HUDEP-2 (cell line): Measurements from ENCODE around the gene APOLD1.
"Not testable (repeated sequence)": the region's sequence is repeated elsewhere in the genome, so short reads cannot be mapped to it uniquely, and the experiment has no call there.

Source experiments
- DNase-seq, 76 experiments: peaks; one replicate each; lab custom pipeline; 2025; ENCODE audit not compliant: unreplicated experiment in 76 of 76; lab: John Stamatoyannopoulos, UW

Gene APOLD1, protein sequence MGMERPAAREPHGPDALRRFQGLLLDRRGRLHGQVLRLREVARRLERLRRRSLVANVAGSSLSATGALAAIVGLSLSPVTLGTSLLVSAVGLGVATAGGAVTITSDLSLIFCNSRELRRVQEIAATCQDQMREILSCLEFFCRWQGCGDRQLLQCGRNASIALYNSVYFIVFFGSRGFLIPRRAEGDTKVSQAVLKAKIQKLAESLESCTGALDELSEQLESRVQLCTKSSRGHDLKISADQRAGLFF

DNA sequence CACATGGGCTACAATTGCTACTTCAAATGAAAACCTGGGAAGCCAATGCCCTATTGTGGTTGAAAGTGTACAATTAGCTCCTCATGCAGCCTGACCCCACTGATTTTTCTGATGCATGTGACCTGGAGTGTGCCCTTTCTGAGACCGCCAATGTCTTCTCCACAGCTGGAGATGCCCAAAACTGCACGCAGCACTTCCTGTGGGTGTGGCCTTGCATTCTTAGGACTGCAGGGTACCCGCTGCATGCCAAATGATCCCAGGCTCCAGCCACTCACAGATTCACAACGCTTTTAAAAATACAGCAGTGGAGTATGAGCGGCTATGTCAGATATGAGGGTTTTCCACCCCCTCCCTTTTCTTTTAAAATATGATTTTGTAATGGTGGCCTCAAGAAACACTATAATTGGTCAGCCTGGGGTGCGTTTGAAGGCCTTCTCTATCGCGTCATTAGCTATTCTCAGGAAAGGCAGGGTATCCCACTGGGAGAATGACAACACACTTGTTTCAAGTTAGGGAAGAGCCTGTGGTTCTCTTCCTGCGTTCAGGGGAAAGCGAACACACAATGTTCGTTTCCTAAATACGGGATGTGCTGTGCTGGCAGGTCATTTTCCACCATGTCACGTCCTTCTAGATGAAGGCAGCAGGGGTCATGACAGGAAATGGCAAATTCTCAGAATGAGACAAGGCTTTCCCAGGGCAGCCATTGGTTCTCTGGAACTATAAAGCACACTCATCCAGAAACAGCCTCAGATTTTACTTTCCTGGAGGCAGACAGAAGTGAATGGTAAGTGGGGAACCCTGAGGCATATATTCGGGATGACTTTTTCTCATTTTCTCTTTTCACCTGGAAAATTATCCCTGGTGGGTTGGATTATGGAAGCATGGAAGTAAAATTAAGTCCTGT is at the start of gene APOLD1:
Gene APOLD1 (plus strand): TSS at position 749 of the 904 bp plus-strand sequence. CDS start 33 bp downstream, at position 782.
- no peak for DNase-seq

DNA sequence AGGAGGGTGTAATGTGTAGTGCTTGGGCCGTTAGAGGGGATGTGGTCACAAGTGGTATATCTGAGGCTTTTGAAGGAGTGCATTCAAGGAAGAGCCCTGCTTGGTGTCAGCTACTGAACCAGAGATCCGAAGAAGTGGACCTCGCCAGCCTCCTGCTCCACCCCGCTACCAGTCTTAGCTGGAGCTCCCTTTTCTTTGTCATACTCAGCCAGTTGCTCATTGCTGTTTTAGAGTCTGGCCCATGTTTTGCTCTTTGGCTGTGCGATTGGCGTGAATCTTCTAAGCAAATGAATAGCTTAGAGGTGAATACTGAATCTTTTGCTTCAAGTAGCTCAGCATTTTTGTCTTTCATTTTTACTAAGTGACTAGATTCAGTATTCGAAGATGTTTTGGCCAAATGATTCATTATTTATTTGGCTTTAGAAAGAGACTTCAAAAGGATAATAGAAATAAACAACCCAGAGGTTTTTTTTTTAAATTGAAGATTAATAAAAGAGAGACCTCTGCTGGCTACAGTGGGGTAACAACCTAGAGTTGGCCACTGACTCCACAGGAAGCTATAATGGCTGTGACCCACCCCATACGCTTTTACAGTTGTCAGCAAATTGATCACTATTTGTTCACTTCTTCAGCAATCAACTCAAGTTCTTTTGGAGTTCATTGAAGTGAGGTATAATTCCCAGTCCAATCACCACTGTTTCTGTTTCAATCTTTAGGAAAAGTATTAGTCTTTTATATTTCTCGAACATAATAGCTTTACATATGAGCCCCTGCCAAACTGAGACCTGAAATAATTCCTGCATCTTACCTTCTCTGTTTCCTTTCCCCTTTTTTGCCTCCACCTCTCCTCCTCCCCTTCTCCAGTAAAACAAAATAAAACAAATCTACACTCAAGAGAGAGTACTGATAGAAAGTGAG is 48.4 kb upstream of the APOLD1 start:
- DNase-seq, result peak in 17 of 76 experiments; percentile 9 to 51 (median 24)

DNA sequence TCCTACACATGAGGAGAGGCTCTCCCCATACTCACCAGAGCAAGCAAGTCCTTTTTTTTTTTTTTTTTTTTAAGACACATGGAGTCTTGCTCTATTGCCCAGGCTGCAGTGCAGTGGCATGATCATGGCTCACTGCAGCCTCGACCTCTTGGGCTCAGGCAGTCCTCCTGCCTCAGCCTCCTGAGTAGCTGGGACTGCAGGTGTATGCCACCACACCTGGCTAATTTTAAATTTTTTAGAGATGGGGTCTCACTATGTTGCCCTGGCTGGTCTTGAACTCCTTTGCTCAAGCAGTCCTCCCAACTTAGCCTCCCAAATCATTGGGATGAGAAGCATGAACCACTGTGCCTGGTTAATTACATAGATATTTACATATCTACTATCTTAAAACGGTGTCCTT is 47.3 kb upstream of the APOLD1 start:
- DNase-seq, result not testable (repeated sequence)

DNA sequence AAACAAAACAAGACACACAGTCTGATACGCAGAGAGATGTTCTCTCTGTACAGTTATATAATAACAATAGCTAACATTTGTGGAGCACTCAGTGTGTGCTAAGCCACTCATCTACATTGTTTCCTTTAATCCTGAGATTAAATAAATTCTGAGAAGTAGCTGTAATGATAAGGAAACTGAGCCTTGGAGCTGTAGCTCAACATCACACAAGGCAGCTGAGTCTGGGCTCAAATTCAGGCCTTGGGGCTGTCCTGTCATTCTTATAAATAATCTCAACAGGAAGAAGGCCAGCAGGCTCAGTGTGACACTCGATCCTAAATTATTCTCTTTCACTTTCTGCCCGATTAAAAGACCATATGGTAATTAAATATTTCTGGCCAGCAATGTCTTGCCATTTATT is 43.8 kb upstream of the APOLD1 start:
- DNase-seq, result peak in 5 of 76 experiments; percentile 15 to 44 (median 31)

DNA sequence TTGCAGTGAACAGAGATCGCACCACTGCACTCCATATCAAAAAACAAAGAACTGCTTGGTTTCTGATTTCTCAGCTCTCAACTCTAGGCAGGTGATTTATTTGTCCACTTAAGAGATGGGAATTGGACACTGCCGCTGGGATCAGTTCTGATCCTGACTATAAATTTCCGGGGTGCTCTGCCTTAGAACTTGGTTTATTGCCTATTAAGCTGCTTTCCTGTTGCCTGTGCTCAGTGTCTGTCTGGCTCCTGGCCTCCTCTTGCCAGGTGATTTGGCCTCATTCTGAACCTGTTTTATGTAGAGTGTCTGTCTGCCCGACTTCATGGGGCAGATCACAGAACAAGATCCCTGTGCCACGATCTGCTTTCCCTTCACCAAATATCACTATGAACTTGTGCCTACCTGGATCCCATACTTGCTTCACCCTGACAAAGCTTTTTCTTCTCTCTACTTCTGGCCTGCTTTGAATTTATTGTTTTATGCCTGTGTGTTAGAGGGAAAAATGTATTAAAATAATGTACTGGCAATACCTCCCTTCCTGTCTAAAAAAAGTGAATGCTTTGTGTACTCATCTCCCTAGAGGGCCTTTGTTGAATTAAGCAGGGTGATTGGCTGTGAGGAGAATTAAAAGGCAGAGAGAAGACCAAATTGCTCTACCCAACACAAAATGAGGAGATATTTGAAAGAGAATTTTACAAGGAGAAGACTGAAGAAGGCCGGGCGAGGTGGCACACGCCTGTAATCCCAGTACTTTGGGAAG is 40.7 kb upstream of the APOLD1 start:
- DNase-seq, result no peak

DNA sequence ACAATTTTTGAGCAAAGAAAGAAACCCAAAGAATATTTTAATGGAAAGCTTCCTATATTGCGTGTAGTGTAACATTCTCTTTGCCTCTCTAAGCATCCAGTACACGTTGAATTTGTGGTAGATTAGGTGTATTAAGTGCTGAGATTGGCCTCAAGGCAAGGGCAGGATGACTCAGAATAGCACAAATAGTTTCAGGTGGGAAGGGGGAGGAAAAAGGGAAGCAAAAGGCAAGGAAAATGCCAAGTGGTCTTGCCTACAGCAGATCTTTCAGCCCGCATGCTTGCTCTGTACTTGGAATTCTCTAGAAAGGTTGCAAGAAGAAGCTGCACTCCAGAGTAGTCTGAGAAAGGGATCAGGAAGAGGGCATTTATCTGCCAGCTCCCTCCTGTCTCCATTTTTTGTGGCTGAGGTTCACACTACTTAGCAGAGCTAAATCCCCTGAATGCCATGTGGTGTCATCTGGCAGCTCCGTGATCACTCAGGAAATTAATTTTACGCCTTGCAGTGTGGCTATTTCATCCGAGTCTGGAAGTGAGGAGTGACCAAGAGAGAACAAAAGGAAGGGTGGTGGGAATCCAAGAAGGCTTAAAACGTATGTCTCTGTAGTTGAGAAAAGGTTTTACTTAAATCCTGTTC is 39.8 kb upstream of the APOLD1 start:
- DNase-seq, result no peak

DNA sequence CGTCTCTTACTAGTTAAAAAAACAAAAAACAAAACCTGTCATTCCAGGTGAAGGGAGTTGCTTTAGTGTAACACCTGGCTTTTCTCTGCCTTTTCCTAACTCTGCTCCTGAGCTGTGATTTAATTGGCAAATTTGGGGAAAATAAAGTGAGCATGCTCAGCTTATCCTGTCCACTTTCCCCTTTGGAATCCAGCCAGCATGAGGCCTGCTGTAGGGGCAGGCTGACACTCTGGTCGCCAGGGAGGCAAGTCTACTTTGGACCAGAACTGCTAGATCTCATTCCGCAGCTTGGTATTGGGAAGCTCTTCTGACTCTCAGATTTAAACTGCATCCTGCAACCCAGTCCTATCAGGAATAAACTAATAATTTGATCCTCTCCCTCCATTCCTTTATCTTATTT is 38.2 kb upstream of the APOLD1 start:
- DNase-seq, result no peak

DNA sequence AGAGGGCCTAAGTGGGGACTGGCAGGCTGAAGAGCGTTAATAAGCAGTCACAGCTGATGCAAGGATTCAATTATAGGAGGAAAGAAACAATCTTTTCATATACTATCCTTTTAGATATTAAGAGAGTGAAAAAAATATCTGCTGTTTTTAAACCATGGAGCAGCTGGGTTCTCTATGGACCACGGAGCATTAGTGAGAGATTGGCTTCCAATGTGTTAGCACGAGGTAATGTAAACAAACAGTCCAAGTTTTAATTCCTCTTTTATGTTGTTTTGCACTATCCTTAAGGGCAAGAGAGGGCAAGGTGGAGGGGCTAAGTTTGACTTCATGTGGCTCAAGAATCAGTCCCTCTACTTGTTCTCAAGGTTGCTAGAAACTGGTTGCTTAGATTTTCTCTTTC is 37.4 kb upstream of the APOLD1 start:
- no peak for DNase-seq

DNA sequence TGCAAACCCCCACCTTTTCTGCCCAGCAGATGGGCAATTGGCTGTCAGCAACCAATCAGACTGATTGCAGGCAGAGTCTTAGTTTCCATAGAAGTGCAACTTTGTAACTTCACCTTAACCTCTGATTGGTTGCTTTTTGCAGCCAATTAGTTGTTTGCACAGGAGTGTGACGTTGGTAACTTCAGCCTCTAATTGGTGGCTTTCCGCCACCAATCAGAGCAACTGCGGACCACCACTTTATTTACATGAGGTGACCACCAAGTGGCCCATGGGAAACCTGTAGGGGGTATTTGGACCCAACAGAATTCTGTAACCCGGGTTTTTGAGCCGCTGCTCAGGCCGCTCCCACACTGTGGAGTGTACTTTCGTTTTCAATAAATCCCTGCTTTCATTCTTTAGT is 36.0 kb upstream of the APOLD1 start:
- DNase-seq, result no peak

DNA sequence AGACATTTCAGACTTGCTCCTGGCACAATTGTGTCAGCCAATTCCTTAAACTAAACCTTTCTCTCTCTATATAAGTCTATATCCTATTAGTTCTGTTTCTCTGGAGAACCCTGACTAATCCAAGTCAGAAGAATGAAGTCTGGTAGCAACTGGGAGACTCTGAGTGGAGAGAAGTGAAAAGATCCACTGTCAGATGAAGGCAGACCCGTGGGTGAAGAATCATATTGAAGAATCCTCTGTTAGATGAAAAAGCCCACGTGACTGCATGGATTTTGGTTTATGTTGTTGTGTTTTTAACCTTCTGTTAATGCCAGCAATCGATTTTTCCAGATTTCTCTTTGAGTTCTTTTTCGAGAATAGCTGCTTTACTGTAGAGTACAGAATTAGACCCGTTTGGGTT is 29.5 kb upstream of the APOLD1 start:
- no peak for DNase-seq

DNA sequence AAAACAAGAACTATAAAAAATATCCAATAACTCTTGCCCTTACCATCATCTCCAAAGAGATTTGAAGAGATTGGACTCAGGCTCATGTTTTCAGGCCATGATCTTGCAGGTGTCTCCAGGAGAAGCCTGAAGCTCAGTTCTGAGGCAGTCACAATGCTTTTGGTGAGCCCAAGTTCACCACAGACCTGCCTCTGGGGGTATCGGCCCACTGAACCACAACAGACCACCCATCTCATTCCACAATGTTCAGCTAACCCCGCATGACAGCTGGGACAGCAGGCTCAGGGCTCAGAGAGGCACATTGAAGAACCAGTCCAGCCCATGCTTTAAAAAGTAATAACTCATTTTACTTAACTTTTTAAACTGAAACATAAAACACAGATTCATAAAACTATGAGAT is 28.3 kb upstream of the APOLD1 start:
- DNase-seq, result no peak

DNA sequence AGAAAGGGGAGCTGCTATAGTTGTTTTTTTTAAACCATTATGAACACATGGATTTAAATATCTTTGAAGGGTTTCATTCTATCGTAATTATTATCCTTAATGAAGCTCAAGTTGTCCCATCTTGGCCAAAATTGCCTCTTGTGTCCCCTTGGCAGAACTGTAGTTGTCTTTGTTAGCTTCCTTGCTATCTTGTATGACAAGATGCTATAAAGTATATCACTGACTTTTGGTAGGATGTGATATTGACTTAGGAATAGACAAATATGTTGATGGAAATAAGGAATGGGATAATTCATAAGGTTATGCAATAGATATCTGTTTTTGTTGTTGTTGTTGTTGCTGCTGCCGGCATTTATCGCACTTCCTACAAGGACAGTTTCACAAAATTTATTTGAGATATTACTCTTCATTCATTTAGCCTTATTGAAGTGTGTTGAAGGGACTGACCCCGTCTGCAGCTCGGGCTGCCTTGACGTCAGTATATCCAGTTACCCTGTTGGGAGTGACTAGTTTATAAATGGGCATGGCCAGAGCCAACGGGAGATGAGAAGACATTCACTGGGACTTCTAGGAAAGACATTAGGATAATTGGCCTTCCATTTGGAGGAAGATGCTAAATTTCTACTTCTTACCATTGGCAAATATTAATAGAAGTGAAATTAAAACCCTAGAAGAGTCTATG is 26.1 kb upstream of the APOLD1 start:
- no peak for DNase-seq

DNA sequence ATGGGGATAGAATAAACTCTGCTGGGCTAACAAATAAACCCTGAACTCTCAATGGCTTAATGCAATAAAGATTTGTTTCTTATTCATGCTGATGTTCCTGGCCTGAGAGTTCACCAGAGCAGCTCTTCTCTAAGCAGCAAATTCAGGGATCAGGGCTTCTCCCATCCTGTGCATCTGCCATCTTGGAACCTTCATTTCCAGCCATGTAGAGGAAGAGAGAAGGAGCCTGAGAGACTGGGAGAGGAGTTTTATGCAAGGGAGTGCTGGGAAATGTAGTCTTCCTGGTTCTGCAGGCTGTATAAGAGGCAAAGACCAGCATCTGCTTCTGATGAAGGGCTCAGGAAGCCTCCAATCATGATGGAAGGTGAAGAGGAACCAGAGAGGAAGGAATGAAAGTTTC is 20.6 kb upstream of the APOLD1 start:
- no peak for DNase-seq

DNA sequence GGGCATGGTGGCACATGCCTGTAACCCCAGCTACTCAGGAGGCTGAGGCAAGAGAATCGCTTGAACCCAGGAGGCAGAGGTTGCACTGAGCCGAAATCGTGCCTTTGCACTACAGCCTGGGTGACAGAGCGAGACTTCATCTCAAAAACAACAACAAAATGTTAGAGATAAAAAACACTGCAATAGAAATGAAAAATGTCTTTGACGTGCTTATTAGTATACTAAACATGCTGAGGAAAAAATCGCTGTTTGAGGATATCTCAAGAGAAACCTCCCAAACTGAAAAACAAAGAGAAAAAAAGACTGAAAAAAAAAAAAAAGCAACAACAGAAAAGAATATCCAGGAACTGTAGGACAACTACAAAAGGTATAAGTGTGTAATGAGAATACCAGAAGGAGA is 15.2 kb upstream of the APOLD1 start:
- DNase-seq, result no peak

DNA sequence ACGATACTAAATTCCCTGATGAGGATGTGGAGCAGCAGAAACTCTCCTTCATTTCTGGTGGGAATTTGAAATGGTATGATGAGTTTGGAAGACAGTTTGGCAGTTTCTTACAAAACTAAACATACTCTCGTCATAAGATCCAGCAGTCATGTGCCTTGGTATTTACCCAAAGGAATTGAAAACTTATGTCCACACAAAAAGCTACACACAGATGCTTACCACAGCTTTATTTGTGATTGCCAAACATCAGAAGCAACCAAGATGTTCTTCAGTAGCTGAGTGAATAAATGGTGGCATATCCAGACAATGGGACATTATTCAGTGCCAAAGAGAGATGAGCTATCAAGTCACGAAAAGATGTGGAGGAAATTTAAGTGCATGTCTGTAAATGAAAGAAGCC is 10.7 kb upstream of the APOLD1 start:
- no peak for DNase-seq

DNA sequence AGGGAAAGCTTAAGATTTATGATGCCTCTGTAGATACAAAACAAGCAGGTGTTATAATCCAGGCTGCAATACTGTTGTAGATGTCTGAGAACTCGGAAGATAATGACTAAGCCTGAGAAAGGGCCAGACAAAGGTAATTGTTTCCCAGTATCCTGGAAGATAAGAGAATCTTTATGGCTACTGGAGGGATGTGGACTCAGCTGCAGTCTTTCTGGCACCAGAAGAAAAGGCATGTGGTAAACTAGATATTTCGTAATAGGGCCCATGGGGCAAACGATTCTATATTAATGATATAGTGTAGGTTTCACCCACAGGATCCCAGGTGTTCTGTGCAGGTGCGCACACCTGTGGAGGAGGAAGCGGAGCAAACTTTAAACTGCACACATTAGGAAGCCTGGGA is 9.2 kb upstream of the APOLD1 start:
- DNase-seq, result no peak

DNA sequence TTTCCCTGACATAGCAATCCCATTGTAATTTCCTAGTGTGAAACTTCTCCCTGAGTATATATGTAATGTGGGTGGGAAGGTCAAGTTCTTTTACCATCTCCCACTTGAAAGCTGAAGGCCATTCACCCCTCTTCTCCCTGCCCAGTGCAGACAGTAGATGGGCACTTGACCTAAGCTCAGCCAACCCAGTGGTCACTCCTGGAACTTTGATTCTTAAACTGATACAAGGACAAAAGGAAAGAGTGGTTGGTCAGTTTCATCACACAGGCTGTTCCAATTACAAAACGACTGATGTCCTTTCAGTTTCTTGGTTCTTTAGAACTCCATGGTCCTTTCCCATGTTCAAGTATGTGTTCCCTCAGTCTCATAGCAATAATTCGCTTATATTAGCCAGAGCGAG is 8.4 kb upstream of the APOLD1 start:
- no peak for DNase-seq

DNA sequence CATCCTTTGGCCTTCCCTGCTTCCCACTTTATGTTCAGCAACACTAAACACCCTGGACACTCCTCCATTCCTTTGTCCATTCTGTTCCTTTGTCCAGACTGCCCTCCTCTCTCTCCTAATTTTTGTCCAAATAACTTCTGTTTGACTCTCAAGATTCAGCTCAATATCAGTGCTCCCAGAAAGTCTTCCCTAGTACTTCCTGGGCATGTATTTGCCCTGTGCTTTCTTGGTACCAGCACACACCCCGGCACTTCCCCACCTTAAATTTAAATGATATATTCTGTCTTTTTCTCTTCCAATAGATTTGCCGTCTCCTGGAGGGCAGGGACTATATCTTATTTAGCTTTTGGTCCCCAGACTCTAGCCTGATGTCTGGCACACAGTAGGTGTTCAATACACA is 6.5 kb upstream of the APOLD1 start:
- no peak for DNase-seq

DNA sequence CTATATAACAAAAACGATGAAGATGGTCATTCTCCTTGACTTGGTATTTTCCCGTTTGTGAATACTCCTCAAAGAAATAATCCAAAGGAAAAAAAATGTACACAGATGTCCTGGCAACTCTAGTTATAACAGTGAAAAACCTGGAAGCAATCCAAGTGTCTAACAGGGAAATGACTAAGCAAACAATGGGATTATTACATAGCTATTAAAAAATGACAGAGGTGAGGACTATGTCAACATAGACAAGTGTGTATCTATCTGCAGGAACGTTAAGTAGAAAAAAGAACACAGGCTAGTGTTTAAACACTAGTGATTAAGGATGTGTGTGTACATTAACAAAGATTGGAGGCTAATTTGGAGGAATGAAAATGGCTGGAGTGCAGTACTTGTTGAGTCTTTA is 5.9 kb upstream of the APOLD1 start:
- DNase-seq, result no peak
